Left ventricle myocardium inferior (tissue), 1 donor: ENCODE data around the gene MRPL28. TPM values are rescaled to one million over a fixed set of nuclear protein-coding genes. Genes with fewer than 3 reads are reported as not detected.
"Not testable (repeated sequence)": the region's sequence is repeated elsewhere in the genome, so short reads cannot be mapped to it uniquely, and the experiment has no call there.

Source experiments
- DNase-seq: peaks from one replicate; pipeline ENCODE4 v3.0.0-alpha.2; 2020
- H3K27ac ChIP-seq: fragments of 200-600 bp; replicated peaks from 2 replicates; pipeline ENCODE4 v1.8.0; 2021
- H3K27me3 ChIP-seq: fragments of 200-600 bp; 2 replicates; pipeline ENCODE4 v1.8.0; 2021; ENCODE audit warnings: low read depth
- H3K36me3 ChIP-seq: fragments of 200-600 bp; 2 replicates; pipeline ENCODE4 v1.8.0; 2021
- H3K4me1 ChIP-seq: fragments of 200-600 bp; 2 replicates; pipeline ENCODE4 v1.8.0; 2021
- H3K4me3 ChIP-seq: fragments of 200-600 bp; 2 replicates; pipeline ENCODE4 v1.8.0; 2021; ENCODE audit warnings: mild to moderate bottlenecking, moderate library complexity
- H3K9me3 ChIP-seq: fragments of 200-600 bp; replicated peaks from 2 replicates; pipeline ENCODE4 v1.8.0; 2021
- CTCF ChIP-seq: fragments of 200-600 bp; IDR thresholded peaks from 2 replicates; pipeline ENCODE4 v1.8.0; 2021; ENCODE audit warnings: antibody characterized with exemption, mild to moderate bottlenecking, borderline replicate concordance
- intact Hi-C: fragments of 100-400 bp; cut with micrococcal nuclease; formaldehyde crosslinking; loops from one replicate; pipeline ENCODE4 v1.11.0; 2022
- total RNA-seq: library from RNA; stranded (reverse); fragmentation: NEBNext Ultra II Directional; extraction: Animal tissue kit (Norgen Biotek cat#: 25700); gene quantifications from one replicate; pipeline ENCODE4 v1.2.1, GENCODE V29; 2021
- donor health status: DM: no; HTN: yes; CAD: no; lungs with severe emphysema.

Gene MRPL28
- total RNA-seq, 1 donor from 2014 or later = 76.1 TPM

DNA sequence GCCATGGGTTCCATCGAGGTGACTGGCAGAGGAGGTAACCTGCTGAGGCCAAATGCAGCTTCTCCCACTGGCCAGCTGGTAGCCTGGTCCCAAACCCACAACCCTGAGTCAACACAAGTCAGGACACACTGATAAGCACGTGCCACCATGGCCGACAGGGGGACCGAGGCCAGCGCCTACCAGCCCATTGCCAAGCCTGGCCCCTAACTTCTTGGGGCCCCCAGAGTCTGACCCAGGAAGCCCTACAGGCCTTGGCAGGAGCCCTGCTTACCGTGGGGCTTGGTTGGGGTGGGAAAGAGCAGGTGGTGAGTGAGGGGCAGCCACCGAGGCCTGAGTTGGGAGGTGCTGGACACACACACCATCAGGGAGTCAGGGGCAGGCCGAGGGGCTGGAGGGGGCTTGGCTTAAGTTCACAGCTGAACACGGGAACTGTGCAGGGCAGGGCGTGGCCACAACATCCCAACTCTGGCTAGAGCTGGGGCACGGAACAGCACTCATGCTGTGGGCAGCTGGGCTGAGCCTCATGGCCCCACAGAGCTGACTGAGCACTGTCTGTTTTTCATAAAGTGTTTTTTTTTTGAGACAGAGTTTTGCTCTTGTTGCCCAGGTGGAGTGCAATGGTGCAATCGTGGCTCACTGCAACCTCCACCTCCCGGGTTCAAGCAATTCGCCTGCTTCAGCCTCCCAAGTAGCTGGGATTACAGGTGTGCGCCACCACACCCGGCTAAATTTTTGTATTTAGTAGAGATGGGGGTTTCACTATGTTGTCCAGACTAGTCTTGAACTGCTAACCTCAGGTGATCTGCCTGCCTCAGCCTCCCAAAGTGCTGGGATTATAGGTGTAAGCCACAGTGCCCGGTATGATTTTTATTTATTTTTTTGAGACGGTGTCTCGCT is 5.5 kb downstream of the MRPL28 start:
- Histone ChIP-seq H3K4me3 (no peak overlapping the region), H3K36me3 (peaks cover 31% of the 10 kb centered on the region), H3K4me1 (peaks cover 12% of the 10 kb centered on the region), H3K27ac (no peak overlapping the region), H3K27me3 (peaks cover 18% of the 10 kb centered on the region), H3K9me3 (no peaks in the 10 kb centered on the region)
- intact Hi-C loops = no loop called here
- DNase-seq = no peak
- TF ChIP-seq CTCF = no peak

- Histone ChIP-seq H3K9me3 (no peaks in the 10 kb centered on the region), H3K4me1 (peaks cover 3% of the 10 kb centered on the region), H3K36me3 (peaks cover 27% of the 10 kb centered on the region), H3K4me3 (no peak overlapping the region), H3K27me3 (peaks cover 18% of the 10 kb centered on the region), H3K27ac (no peak overlapping the region)
- TF ChIP-seq CTCF = no peak
- intact Hi-C loops = no loop called here
- no peak for DNase-seq
Observed at GRCh38 chr16:363766-364490, 6.4 kb downstream of the MRPL28 start.

DNA sequence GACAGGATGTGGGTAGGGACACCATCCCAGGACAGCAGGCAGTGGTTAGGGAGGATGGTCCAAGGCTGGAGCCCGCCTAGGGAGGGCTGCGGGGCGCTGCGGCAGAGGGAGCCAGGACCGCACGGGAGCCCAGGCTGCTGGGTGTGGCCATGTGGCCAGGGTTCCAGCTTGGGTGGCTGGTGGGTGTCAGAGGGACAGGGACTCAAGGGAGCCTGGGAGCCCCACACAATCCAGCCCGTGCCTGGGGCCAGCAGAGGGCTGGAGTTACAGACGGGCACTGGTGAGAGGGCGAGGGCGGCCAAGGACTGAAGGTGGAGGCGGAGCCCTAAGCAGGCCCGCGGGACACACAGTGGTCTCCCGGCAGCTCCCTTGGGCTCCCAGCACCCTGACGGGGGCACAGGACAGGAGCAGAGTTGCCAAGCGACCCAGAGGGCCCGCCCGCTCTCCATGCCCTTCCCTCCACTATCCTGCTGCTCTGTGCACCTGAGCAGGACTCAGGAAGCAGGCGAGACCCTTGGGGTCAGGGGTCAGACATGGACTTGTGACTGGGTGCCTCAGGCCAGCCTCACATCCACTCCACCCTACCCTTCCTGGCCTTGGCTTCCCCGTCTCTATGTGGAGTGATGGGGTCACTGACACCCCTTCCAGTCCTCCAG is 7.1 kb downstream of the MRPL28 start:
- no peak for TF ChIP-seq CTCF
- H3K4me3 ChIP-seq = no peak overlapping the region
- DNase-seq = no peak
- peaks cover 18% of the 10 kb centered on the region for H3K27me3 ChIP-seq
- H3K4me1 ChIP-seq = peaks cover 2% of the 10 kb centered on the region
- no peak overlapping the region for H3K27ac ChIP-seq
- peaks cover 20% of the 10 kb centered on the region for H3K36me3 ChIP-seq
- intact Hi-C loops = no loop called here
- H3K9me3 ChIP-seq = no peaks in the 10 kb centered on the region

GRCh38 chr16:362702-362999 is 7.7 kb downstream of the MRPL28 start:
- intact Hi-C loops = not testable (repeated sequence)

GRCh38 chr16:361872-362701 is 8.3 kb downstream of the MRPL28 start:
- H3K36me3 ChIP-seq = peaks cover 8% of the 10 kb centered on the region
- H3K4me3 ChIP-seq = no peak overlapping the region
- H3K27ac ChIP-seq = no peak overlapping the region
- TF ChIP-seq CTCF = peak; percentile 84
- H3K27me3 ChIP-seq = peaks cover 18% of the 10 kb centered on the region
- peaks cover 2% of the 10 kb centered on the region for H3K4me1 ChIP-seq
- H3K9me3 ChIP-seq = no peaks in the 10 kb centered on the region
- intact Hi-C loops = no loop called here
- DNase-seq = peak; percentile 63

More at GRCh38 chr16:362702-362999, 7.7 kb downstream of the MRPL28 start:
- H3K9me3 ChIP-seq, H3K4me3 ChIP-seq, H3K27ac ChIP-seq, DNase-seq, H3K4me1 ChIP-seq: not testable (repeated sequence)
- peaks cover 18% of the 10 kb centered on the region for H3K27me3 ChIP-seq
- H3K36me3 ChIP-seq = peaks cover 14% of the 10 kb centered on the region
